ENCODE measurements around the gene PRC1. TPM values are rescaled to one million over a fixed set of nuclear protein-coding genes. Genes with fewer than 3 reads are reported as not detected.

Gene PRC1
- total and polyA plus RNA-seq, 2 of the 13 experiments (the other 11 are each of a cell fraction or from before 2014, with no cell fraction given) = 137 to 162 TPM

DNA sequence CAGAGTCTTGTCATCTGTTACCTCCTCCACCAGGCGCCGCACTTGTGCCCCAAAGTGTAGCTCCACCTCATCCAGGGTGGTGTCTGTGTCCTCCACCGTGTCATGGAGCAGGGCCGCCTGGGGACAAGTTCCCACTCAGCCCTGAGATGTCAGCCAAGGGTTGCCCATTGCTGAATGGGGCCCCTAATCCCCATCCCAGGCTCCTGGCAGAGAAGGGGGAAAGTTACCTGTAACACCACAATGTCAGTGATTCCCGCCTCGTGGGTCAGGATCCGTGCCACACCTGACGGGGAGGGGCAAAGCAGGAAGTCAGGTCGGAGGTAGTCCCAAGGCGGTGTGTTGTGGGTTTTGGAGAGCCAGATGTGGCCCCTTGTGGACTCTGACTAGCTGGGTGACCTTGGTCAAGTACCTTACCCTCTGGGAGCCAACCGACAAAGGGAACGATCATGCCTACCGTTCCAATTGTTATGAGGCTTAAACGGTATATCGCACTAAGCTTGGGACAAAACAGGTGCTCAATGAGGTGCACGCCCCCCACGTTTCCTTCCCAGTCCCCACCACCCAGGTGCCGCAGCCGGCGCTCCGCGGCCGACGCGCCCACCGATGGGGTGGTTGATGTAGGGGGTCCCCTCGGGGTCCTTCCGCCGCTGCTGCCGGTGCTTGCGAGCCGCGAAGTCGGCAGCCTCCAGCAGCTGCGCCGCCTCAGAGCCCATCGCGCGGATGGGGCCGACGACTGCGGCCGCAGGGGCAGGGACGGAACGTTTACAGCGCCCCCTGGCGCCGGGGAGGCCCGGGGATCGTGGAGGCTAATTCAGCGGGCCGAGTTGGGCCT is 62.3 kb downstream of the PRC1 start, which contains the start of gene HDDC3 (continued):
- TF ChIP-seq, protein P1, sequence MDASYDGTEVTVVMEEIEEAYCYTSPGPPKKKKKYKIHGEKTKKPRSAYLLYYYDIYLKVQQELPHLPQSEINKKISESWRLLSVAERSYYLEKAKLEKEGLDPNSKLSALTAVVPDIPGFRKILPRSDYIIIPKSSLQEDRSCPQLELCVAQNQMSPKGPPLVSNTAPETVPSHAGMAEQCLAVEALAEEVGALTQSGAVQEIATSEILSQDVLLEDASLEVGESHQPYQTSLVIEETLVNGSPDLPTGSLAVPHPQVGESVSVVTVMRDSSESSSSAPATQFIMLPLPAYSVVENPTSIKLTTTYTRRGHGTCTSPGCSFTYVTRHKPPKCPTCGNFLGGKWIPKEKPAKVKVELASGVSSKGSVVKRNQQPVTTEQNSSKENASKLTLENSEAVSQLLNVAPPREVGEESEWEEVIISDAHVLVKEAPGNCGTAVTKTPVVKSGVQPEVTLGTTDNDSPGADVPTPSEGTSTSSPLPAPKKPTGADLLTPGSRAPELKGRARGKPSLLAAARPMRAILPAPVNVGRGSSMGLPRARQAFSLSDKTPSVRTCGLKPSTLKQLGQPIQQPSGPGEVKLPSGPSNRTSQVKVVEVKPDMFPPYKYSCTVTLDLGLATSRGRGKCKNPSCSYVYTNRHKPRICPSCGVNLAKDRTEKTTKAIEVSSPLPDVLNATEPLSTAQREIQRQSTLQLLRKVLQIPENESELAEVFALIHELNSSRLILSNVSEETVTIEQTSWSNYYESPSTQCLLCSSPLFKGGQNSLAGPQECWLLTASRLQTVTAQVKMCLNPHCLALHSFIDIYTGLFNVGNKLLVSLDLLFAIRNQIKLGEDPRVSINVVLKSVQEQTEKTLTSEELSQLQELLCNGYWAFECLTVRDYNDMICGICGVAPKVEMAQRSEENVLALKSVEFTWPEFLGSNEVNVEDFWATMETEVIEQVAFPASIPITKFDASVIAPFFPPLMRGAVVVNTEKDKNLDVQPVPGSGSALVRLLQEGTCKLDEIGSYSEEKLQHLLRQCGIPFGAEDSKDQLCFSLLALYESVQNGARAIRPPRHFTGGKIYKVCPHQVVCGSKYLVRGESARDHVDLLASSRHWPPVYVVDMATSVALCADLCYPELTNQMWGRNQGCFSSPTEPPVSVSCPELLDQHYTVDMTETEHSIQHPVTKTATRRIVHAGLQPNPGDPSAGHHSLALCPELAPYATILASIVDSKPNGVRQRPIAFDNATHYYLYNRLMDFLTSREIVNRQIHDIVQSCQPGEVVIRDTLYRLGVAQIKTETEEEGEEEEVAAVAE (CRISPR knock-in tag; IDR thresholded peaks at IDR 0.05; ENCODE audit: borderline replicate concordance) = 0 out of 2 replicates have a peak, but pooled peaks have one; percentile 18
- TF ChIP-seq, protein P2, sequence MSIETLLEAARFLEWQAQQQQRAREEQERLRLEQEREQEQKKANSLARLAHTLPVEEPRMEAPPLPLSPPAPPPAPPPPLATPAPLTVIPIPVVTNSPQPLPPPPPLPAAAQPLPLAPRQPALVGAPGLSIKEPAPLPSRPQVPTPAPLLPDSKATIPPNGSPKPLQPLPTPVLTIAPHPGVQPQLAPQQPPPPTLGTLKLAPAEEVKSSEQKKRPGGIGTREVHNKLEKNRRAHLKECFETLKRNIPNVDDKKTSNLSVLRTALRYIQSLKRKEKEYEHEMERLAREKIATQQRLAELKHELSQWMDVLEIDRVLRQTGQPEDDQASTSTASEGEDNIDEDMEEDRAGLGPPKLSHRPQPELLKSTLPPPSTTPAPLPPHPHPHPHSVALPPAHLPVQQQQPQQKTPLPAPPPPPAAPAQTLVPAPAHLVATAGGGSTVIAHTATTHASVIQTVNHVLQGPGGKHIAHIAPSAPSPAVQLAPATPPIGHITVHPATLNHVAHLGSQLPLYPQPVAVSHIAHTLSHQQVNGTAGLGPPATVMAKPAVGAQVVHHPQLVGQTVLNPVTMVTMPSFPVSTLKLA (IDR thresholded peaks at IDR 0.05) = no peak
- TF ChIP-seq HMG20B (CRISPR knock-in tag; conservative IDR thresholded peaks at IDR 0.05) (no peak), KDM4B (CRISPR knock-in tag; IDR thresholded peaks at IDR 0.05) (peak; percentile 28; the same call in 1 of the 2 replicates), ZNF644 (CRISPR knock-in tag; IDR thresholded peaks at IDR 0.05; ENCODE audit: low read depth) (no peak; the same call in 1 of the 2 replicates), NFATC3 (CRISPR knock-in tag; IDR thresholded peaks at IDR 0.05) (no peak), HDAC2 (CRISPR knock-in tag; IDR thresholded peaks at IDR 0.05) (peak; percentile 46), ZNF33B (CRISPR knock-in tag; IDR thresholded peaks at IDR 0.05) (no peak)
- TF ChIP-seq, protein P3, sequence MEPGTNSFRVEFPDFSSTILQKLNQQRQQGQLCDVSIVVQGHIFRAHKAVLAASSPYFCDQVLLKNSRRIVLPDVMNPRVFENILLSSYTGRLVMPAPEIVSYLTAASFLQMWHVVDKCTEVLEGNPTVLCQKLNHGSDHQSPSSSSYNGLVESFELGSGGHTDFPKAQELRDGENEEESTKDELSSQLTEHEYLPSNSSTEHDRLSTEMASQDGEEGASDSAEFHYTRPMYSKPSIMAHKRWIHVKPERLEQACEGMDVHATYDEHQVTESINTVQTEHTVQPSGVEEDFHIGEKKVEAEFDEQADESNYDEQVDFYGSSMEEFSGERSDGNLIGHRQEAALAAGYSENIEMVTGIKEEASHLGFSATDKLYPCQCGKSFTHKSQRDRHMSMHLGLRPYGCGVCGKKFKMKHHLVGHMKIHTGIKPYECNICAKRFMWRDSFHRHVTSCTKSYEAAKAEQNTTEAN (CRISPR knock-in tag; conservative IDR thresholded peaks at IDR 0.05) = peak; percentile 49
- TF ChIP-seq, protein P4, sequence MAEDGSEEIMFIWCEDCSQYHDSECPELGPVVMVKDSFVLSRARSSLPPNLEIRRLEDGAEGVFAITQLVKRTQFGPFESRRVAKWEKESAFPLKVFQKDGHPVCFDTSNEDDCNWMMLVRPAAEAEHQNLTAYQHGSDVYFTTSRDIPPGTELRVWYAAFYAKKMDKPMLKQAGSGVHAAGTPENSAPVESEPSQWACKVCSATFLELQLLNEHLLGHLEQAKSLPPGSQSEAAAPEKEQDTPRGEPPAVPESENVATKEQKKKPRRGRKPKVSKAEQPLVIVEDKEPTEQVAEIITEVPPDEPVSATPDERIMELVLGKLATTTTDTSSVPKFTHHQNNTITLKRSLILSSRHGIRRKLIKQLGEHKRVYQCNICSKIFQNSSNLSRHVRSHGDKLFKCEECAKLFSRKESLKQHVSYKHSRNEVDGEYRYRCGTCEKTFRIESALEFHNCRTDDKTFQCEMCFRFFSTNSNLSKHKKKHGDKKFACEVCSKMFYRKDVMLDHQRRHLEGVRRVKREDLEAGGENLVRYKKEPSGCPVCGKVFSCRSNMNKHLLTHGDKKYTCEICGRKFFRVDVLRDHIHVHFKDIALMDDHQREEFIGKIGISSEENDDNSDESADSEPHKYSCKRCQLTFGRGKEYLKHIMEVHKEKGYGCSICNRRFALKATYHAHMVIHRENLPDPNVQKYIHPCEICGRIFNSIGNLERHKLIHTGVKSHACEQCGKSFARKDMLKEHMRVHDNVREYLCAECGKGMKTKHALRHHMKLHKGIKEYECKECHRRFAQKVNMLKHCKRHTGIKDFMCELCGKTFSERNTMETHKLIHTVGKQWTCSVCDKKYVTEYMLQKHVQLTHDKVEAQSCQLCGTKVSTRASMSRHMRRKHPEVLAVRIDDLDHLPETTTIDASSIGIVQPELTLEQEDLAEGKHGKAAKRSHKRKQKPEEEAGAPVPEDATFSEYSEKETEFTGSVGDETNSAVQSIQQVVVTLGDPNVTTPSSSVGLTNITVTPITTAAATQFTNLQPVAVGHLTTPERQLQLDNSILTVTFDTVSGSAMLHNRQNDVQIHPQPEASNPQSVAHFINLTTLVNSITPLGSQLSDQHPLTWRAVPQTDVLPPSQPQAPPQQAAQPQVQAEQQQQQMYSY (CRISPR knock-in tag; IDR thresholded peaks at IDR 0.05) = no peak
- TF ChIP-seq, protein P5, sequence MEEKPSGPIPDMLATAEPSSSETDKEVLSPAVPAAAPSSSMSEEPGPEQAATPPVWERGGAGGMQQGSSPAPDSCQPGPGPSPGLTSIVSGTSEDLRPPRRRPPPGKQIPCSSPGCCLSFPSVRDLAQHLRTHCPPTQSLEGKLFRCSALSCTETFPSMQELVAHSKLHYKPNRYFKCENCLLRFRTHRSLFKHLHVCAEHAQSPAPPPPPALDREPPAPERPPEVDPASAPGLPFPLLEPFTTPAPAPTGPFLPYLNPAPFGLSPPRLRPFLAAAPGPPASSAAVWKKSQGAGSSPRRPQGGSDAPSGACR (CRISPR knock-in tag; IDR thresholded peaks at IDR 0.05) = 0 out of 2 replicates have a peak, but pooled peaks have one; percentile 40
- TF ChIP-seq, protein P6, sequence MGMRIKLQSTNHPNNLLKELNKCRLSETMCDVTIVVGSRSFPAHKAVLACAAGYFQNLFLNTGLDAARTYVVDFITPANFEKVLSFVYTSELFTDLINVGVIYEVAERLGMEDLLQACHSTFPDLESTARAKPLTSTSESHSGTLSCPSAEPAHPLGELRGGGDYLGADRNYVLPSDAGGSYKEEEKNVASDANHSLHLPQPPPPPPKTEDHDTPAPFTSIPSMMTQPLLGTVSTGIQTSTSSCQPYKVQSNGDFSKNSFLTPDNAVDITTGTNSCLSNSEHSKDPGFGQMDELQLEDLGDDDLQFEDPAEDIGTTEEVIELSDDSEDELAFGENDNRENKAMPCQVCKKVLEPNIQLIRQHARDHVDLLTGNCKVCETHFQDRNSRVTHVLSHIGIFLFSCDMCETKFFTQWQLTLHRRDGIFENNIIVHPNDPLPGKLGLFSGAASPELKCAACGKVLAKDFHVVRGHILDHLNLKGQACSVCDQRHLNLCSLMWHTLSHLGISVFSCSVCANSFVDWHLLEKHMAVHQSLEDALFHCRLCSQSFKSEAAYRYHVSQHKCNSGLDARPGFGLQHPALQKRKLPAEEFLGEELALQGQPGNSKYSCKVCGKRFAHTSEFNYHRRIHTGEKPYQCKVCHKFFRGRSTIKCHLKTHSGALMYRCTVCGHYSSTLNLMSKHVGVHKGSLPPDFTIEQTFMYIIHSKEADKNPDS (CRISPR knock-in tag; IDR thresholded peaks at IDR 0.05) = 0 out of 2 replicates have a peak, but pooled peaks have one; percentile 76

Measured in HepG2 (cell line).